ENCODE data around the gene LMAN1L.

LMAN1L gene

GRCh38 chr15:74873756-74874424 lies 61.3 kb downstream of the LMAN1L start:
- TF ChIP-seq CTCF (IDR thresholded peaks at IDR 0.05; ENCODE audit: control insufficient read depth, insufficient read depth, low read depth, low read length, missing control alignments): no peak
- H3K4me3 ChIP-seq (ENCODE audit: control insufficient read depth, low read depth, low read length): peak overlapping the region; percentile 91
- DNase-seq (ENCODE audit: low read depth): no peak
